EH (cell line): ENCODE results near the gene SERAC1.

Experiments
- DNase-seq: peaks from one replicate; pipeline ENCODE4 v3.0.0-alpha.2; 2015; ENCODE audit warnings: low read depth

The SERAC1 gene

GRCh38 chr6:158122048-158122447 lies 46.0 kb downstream of the SERAC1 start:
- no peak for DNase-seq

DNA sequence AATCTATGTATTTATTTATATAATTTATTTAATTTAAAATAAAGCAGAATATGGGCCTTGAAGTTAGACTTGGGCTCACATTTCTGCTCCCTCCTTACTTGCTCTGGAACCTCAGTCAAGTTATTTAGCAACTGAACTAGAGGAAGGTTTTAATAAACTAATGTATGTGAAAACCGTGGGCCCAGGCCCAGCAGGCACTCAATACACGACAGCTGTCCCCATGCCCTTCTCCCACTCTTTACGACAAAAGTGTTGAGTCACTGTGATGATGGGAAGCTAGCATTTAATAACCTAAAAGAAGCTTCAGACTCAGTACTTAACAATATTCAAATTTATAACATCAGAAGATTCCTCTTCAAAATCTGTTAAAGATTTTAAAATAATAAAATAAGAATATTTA lies 46.7 kb downstream of the SERAC1 start:
- no peak for DNase-seq

- DNase-seq: no peak
These were observed 49.2 kb downstream of the SERAC1 start for GRCh38 chr6:158118886-158119285.

DNA sequence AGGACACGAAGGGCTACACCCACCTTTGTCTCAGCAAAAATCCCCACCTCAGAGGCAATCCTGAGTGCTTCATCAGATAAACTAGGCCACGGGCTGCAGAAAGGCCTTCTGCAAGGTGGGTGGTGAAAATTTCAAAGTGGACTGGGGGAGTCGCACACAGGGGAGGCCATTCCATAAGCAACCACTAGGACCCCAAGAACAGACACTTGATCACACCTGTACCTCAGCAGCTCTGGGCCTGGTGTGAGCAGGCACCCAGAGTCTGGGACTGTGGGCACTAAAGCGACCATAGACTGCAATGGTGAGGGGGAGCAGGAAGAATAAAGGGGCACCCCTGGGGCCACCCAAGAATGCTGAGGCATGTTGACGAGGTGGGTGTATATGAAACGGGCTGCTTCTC lies 52.6 kb downstream of the SERAC1 start:
- DNase-seq: no peak

- no peak for DNase-seq
These were observed 53.0 kb downstream of the SERAC1 start for GRCh38 chr6:158115102-158115501.

- DNase-seq: no peak
These were observed 54.3 kb downstream of the SERAC1 start for GRCh38 chr6:158113802-158114201.

GRCh38 chr6:158111987-158112386 lies 56.1 kb downstream of the SERAC1 start:
- no peak for DNase-seq

- DNase-seq: no peak
These were observed 57.1 kb downstream of the SERAC1 start for GRCh38 chr6:158110986-158111385.

- DNase-seq: no peak
These were observed 58.3 kb downstream of the SERAC1 start for GRCh38 chr6:158109748-158110147.

GRCh38 chr6:158104696-158105095 lies 63.4 kb downstream of the SERAC1 start:
- DNase-seq: no peak

DNA sequence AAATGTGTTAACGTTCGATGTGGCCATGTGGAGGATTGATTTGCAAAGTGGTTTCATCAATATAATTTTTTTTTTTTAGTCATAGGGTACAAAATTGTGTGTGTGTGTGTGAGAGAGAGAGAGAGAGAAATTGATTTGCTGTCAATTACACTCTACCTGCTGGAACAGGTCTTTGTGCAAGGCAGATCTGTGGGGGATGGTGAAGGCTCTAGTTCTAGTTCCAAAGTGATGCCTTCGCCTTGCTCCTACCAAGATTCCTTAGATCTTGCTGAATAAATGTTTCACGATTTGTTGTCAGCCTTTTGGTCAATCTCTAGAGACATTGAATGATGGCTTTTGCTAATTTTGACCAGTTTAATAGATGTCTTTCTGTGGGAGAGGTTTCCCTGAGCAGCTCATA lies 64.8 kb downstream of the SERAC1 start:
- DNase-seq: no peak

GRCh38 chr6:158095671-158096070 lies 72.4 kb downstream of the SERAC1 start:
- no peak for DNase-seq

- DNase-seq: no peak
These were observed 73.0 kb downstream of the SERAC1 start for GRCh38 chr6:158095031-158095430.

- no peak for DNase-seq
These were observed 75.3 kb downstream of the SERAC1 start for GRCh38 chr6:158092806-158093205.

DNA sequence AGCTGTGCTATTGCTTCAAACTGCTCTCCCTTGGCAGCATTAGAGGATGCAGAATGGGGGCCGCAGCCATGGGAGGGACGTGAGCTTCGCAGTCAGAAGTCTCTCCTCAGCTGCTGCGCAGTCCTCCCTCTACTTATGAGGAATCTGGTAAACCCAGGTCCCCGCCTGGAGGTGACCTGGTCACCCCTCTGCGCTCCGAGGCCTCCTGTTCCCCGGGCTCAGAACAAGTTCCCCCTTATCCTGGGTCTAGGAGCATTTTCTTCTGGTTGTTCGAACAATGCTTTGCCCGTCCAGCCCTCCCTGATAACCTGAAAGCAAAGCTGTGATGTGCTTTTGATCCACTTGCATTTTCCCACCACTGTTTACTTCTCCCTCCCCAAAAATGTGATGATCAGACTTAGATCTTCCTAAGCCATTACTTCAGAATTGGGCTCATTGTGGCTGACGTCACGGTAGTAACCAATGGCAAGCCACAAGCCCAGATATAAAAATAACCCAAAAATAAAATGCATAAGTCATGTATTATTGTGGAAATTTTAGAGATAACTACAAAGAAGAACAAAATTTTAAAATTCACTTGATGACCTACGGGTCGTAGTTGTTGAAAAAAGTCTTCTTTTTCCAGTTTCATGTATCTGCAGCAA lies 80.7 kb downstream of the SERAC1 start:
- no peak for DNase-seq

GRCh38 chr6:158086504-158087223 lies 81.4 kb downstream of the SERAC1 start:
- peak; percentile 76 for DNase-seq

DNA sequence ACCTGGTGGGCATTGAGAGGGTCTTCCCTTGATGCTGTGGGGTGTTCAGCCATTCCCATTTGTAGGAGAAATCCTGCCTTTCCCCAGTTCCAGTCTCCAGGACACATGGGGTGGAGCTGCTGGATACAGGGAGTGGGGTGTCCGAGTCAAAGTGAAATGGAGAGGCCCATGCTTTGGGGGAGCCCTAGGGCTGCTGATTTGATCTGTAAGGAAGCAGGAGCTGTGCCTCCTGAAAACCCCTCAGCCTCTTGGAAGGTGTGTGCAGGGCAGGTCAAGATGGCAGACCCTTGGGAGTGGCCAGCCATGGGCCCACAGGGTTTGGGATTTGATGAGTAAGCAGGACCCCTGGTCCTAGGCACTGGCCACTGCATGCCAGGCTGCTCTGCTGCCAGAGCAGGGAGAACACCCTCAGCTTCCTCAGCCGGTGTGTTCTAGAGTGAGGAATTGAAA lies 82.0 kb downstream of the SERAC1 start:
- no peak for DNase-seq

- no peak for DNase-seq
These were observed 82.6 kb downstream of the SERAC1 start for GRCh38 chr6:158085261-158086053.

DNA sequence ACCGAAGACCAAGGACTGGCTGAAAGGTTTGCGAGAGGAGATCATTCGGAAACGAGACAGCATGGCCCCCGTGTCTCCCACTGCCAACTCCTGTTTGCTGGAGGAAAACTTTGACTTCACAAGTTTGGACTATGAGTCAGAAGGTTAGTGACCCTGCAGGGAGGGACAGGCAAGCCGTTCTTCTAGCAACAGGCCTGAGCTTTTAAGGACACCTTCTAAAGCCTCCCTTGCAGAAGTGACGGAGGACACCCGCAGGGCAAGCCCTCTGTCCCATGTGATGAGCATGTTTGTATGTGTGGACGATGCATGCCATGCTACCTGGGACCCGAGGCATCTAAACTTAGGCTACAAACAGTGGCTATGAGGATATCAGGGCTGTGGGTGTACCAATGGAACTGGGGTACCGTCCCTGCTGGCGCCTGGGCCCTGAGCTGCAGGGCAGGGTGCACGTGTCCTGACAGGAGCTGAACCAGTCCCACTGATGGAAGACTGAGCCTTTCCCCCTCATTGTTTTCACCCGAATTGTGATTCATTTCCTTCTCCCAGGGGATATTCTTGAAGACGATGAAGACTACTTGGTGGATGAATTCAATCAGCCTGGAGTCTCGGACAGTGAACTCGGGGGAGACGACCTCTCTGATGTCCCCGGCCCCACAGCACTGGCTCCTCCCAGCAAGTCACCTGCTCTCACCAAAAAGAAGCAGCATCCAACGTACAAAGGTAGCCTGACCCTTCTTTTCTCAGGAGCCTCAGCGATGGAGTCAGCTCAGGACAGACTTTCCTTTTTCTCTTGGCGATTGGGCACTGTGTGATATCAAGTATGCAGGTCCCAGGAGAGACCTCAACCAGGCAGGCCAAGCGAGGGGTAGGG lies 84.4 kb downstream of the SERAC1 start:
- peak; percentile 34 for DNase-seq

DNA sequence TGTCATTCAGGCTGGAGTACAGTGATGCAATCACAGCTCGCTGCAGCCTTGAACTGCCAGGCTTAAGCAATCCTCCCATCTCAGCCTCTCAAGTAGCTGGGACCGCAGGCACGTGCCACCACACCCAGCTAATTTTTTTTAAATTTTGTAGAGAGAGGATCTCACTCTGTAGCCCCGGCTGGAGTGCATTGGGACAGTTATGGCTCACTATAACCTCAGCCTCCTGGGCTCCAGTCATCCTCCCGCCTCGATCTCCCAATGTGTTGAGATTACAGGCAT lies 86.5 kb downstream of the SERAC1 start:
- no peak for DNase-seq

GRCh38 chr6:158080849-158081656 lies 87.0 kb downstream of the SERAC1 start:
- DNase-seq: no peak
